GM10266 (cell line): ENCODE results near the gene UTF1.

ENCODE experiments used
- DNase-seq: peaks from one replicate; pipeline ENCODE4 v3.0.0; 2012; ENCODE audit errors: extremely low spot score
- CTCF ChIP-seq: IDR thresholded peaks from 2 replicates; pipeline ENCODE4 v1.5.1; 2012; ENCODE audit warnings: mild to moderate bottlenecking, low read depth; ENCODE audit not compliant: control insufficient read depth, insufficient read depth; ENCODE audit errors: missing control alignments

The UTF1 gene

DNA sequence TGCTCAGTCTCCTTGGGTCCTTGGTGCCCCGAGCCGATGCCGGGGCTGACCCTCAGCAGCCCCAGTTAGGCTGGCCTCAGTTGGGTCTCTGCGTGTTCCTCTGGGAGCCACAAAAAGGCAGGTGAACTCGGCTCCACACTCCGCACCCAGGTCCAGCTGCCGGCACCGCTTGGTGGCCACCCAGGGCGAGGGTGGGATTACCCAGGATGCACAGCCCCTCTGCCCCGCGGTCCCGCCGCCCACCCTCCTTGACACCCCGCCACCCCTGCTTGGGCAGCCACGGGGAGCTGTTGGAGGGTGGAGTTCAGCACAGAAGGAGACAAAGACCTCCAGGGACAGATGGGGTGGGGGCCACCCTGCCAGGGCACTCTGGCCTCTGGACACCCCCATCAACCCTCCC is 25.3 kb downstream of the UTF1 start:
- no peak for DNase-seq
- no peak for TF ChIP-seq CTCF

GRCh38 chr10:133257489-133258065 is 27.6 kb downstream of the UTF1 start:
- peak; percentile 66 for DNase-seq
- TF ChIP-seq CTCF, result peak; percentile 53

- DNase-seq, result no peak
These were observed 28.2 kb downstream of the UTF1 start for GRCh38 chr10:133258066-133258817.

DNA sequence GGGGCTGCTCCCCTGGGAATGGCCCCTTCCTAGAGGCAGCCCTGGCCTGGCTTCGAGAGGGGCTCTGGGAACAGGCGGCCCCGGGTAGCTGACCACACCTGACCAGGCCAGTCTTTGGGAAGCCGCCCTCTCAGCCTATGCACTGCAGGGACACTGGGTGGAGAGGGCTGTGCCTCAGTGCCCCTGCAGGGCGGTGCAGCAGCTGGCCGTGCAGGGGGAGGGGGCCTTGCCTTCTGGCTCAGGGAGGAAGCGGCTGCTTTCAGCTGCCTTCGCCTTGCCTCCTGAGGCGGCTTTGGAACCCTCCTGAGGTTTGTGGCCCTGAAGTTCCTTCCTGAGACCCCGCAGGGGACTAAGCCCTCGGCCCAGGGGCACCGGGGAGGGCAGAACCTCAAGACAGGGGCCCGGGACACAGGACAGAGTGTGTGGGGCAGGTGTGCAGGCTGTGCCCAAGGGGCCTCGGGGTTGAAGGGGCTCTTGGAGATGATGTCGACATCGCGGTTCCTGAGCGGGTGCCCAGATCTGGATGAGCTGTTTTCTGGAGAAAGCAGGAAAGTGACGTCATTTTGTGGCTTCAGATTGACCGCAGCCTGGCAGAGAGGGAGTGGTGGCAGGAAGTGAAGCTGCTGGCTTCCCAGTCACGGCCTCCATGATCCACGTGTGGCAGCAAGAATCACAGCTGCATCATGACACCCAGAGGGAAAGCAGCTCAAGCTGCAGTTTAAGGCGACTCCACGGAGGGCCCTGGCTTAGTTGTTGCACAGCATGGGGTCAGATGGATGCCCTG is 29.0 kb downstream of the UTF1 start:
- DNase-seq, result no peak
- TF ChIP-seq CTCF, result no peak

More at GRCh38 chr10:133258066-133258817, 28.2 kb downstream of the UTF1 start:
- no peak for TF ChIP-seq CTCF

DNA sequence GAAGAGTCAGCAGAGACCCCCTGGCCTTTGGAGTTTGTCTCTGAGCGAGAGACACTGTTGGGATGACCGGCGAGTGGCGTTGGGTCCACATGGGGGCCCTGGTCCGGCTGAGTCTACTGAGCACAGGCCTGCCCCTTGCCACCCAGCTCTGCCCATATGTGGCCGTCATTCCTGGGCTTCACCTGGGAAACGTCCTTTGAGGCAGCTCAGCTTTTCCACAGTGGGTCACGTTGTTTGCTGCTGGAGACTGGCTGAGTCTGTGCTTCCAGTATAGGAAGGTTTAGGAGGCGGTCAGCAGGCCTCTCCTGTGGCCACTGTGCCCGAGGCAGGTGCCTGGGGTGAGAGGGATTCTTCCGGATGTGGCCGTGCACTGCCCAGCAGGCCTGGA is 29.6 kb downstream of the UTF1 start:
- no peak for TF ChIP-seq CTCF
- DNase-seq, result no peak

- peak; percentile 83 for DNase-seq
- no peak for TF ChIP-seq CTCF
These were observed 31.1 kb downstream of the UTF1 start for GRCh38 chr10:133260895-133261725.
